OCI-LY3 (cell line): ENCODE results near the gene RAB11FIP4.

Source experiments
- CTCF ChIP-seq: fragments of 200-600, 300-600 bp; sonication (generic); IDR thresholded peaks from 2 replicates; pipeline ENCODE4 v1.5.1; 2014; ENCODE audit warnings: antibody characterized with exemption, low read length, low read depth
- EZH2phosphoT487 ChIP-seq: fragments of 200-600 bp; shearing (Covaris generic); IDR thresholded peaks from 2 replicates; pipeline ENCODE4 v1.6.1; 2018; ENCODE audit warnings: antibody characterized with exemption, mixed run types, low read depth

- TF ChIP-seq CTCF = no peak
- TF ChIP-seq EZH2phosphoT487 = no peak
These were observed 122.4 kb downstream of the RAB11FIP4 start for GRCh38 chr17:31513731-31514427.
